LNCAP (cell line): ENCODE data around the gene BCL11A.

ENCODE experiments used
- CTCF ChIP-seq: fragments of 450-650 bp; IDR thresholded peaks from 2 replicates; pipeline ENCODE4 v1.5.1; 2017; ENCODE audit warnings: mild to moderate bottlenecking

The BCL11A gene

GRCh38 chr2:60586081-60586480 lies 32.6 kb upstream of the BCL11A start:
- no peak for TF ChIP-seq CTCF

- TF ChIP-seq CTCF = no peak
Measured at GRCh38 chr2:60585276-60585675, 31.8 kb upstream of the BCL11A start.

GRCh38 chr2:60583604-60584003 lies 30.1 kb upstream of the BCL11A start:
- no peak for TF ChIP-seq CTCF

- TF ChIP-seq CTCF = peak; percentile 82
Measured at GRCh38 chr2:60581433-60582282, 28.2 kb upstream of the BCL11A start.

- TF ChIP-seq CTCF = no peak
Measured at GRCh38 chr2:60577682-60578283, 24.3 kb upstream of the BCL11A start.

- no peak for TF ChIP-seq CTCF
Measured at GRCh38 chr2:60573251-60573650, 19.8 kb upstream of the BCL11A start.

GRCh38 chr2:60570251-60570650 lies 16.8 kb upstream of the BCL11A start:
- TF ChIP-seq CTCF = no peak
